AG10803 (cell line): ENCODE measurements around the gene MARK3.

Experiments
- DNase-seq: peaks from one replicate; pipeline ENCODE4 v3.0.0; 2010; ENCODE audit warnings: low read depth
- H3K4me3 ChIP-seq: 2 replicates; pipeline ENCODE4 v1.5.1; 2011; ENCODE audit warnings: mild to moderate bottlenecking, low read length, control low read depth
- TF ChIP-seq, protein P1 (sequence below): conservative IDR thresholded peaks from 2 replicates; pipeline ENCODE4 v1.5.1; 2011; ENCODE audit warnings: mild to moderate bottlenecking, low read length, control low read depth, inconsistent platforms

The MARK3 gene

GRCh38 chr14:103343164-103343879 lies 41.9 kb upstream of the MARK3 start:
- no peak overlapping the region for H3K4me3 ChIP-seq
- TF ChIP-seq, protein P1, sequence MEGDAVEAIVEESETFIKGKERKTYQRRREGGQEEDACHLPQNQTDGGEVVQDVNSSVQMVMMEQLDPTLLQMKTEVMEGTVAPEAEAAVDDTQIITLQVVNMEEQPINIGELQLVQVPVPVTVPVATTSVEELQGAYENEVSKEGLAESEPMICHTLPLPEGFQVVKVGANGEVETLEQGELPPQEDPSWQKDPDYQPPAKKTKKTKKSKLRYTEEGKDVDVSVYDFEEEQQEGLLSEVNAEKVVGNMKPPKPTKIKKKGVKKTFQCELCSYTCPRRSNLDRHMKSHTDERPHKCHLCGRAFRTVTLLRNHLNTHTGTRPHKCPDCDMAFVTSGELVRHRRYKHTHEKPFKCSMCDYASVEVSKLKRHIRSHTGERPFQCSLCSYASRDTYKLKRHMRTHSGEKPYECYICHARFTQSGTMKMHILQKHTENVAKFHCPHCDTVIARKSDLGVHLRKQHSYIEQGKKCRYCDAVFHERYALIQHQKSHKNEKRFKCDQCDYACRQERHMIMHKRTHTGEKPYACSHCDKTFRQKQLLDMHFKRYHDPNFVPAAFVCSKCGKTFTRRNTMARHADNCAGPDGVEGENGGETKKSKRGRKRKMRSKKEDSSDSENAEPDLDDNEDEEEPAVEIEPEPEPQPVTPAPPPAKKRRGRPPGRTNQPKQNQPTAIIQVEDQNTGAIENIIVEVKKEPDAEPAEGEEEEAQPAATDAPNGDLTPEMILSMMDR = 0 out of 2 replicates have a peak, but pooled peaks have one; percentile 13
- no peak for DNase-seq

GRCh38 chr14:103343905-103344797 lies 41.1 kb upstream of the MARK3 start:
- no peak overlapping the region for H3K4me3 ChIP-seq
- TF ChIP-seq, protein P1 = no peak

GRCh38 chr14:103346286-103346685 lies 38.9 kb upstream of the MARK3 start:
- peak; percentile 22 for DNase-seq
- TF ChIP-seq, protein P1 = no peak
- H3K4me3 ChIP-seq = no peak overlapping the region

More at GRCh38 chr14:103343905-103344797, 41.1 kb upstream of the MARK3 start:
- no peak for DNase-seq

DNA sequence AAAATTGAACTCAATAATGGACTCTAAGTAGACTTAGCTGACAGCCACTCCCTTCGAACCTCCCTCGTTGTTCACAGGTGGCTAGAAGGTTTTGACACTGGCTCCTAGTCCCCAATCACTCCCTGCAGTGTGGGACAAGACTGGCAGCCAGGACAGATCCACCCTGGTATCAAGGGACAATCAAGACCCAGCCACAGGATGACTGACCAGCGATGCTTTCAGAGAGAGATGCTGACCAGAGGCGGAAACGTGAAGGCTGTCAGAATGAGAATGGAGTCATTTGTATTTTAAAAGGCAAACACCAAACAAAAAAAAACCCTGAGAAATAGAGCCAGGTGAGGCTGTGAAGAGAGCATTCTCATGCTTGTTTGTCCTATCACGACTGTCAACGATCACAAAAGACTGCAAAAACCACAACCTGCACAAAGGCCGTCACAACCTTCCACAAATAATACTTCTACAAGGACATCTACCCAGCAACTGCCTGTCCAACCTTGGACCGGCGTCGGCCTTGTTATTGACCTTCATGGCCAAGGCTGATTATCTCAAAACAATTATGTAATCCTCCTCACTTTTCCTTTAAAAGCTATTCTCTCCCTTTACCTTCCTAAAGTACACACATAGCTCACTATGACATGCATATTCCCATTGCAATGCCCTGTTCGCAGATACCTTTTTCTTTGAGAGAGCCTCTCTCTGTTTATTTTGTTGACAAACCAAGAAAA lies 38.0 kb upstream of the MARK3 start:
- TF ChIP-seq, protein P1 = no peak
- no peak overlapping the region for H3K4me3 ChIP-seq
- no peak for DNase-seq

DNA sequence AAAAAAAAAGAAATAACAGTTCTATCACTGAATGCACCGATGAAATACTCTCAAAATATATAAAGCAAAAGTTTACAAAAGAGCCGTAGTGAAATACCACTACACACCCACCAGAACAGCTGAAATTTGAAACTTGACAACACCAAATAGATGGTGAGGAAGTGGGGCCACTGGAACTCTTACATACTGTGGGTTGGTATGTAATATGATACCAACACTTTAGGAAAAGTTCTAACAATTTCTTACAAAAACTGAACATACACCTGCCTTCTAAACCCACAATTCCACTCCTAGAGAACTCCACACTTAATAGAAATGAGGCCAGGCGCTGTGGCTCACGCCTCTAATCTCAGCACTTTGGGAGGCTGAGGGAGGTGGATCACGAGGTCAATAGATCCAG lies 37.1 kb upstream of the MARK3 start:
- H3K4me3 ChIP-seq = no peak overlapping the region
- TF ChIP-seq, protein P1 = no peak

GRCh38 chr14:103349982-103350381 lies 35.2 kb upstream of the MARK3 start:
- H3K4me3 ChIP-seq = no peak overlapping the region
- TF ChIP-seq, protein P1 = no peak
- no peak for DNase-seq

More for the DNA sequence above, 37.1 kb upstream of the MARK3 start:
- no peak for DNase-seq
